ENCODE results near the gene RPN2. TPM values are rescaled to one million over a fixed set of nuclear protein-coding genes. Genes with fewer than 3 reads are reported as not detected.

Gene RPN2
- total and polyA plus RNA-seq, 2 donors (not counting 3 experiments of a cell fraction or from before 2014, with no cell fraction given) = 283 to 530 TPM

GRCh38 chr20:37271421-37271768 lies 92.3 kb downstream of the RPN2 start:
- BruUV-seq (replicated peaks) = no TSS peak
- H3K9me1 ChIP-seq (replicated peaks; ENCODE audit: control insufficient read depth, extremely low read depth, insufficient read depth, low read length) = no peaks in the 10 kb centered on the region
- no peaks in the 10 kb centered on the region for H3K36me3 ChIP-seq (ENCODE audit: control insufficient read depth in 2 of 2, extremely low read depth in 1 of 2, insufficient read depth in 2 of 2, low read length in 2 of 2)
- no peak overlapping the region for H2AFZ ChIP-seq (ENCODE audit: low read depth, low read length)
- H3K27me3 ChIP-seq (ENCODE audit: control insufficient read depth in 2 of 2, insufficient read depth in 2 of 2, low read length in 2 of 2) = no peaks in the 10 kb centered on the region
- no peak overlapping the region for H3K4me2 ChIP-seq (ENCODE audit: insufficient read depth, low read length)
- H3K9ac ChIP-seq (replicated peaks; ENCODE audit: extremely low read depth, insufficient read depth, low read length) = no peak overlapping the region
- H3K4me1 ChIP-seq (ENCODE audit: control insufficient read depth, extremely low read depth, insufficient read depth, low read length) = no peaks in the 10 kb centered on the region
- CTCF ChIA-PET = interaction anchor here (0.8 to 5.4 kb wide), 16 partner anchors 9 to 293 kb away, joined by 3 to 104 read pairs (median 6); partner anchors contain the start of genes BLCAP and MANBAL
- no peak overlapping the region for H3K4me3 ChIP-seq (replicated peaks in 1 of 3; ENCODE audit: insufficient read depth in 1 of 3, low read depth in 1 of 3, low read length in 3 of 3)
- H3K79me2 ChIP-seq (ENCODE audit: control insufficient read depth, insufficient read depth, low read length) = no peaks in the 10 kb centered on the region
- H3K9me3 ChIP-seq (replicated peaks; ENCODE audit: control insufficient read depth, insufficient read depth, low read length) = no peaks in the 10 kb centered on the region
- H4K20me1 ChIP-seq (replicated peaks; ENCODE audit: control insufficient read depth, extremely low read depth, insufficient read depth, low read length) = no peaks in the 10 kb centered on the region
- intact Hi-C loops (cut with micrococcal nuclease) (no loop called here), dilution Hi-C loops (cut with MboI; ENCODE audit: extremely low pct_ligation_motif_present, low sequenced_read_pairs) (loop anchor here (25.0 kb wide), 1 partner anchor 241 kb away; the partner anchor contains the start of gene NNAT)
- TF ChIP-seq JUN (IDR thresholded peaks at IDR 0.05; ENCODE audit: borderline replicate concordance, insufficient read depth, insufficient read length, low read depth) (no peak), CTCF (IDR thresholded peaks at IDR 0.05; ENCODE audit: extremely low read depth in 1 of 2, insufficient read depth in 1 of 2, low read depth in 1 of 2, low read length in 2 of 2) (no peak), EZH2 (IDR thresholded peaks at IDR 0.05; ENCODE audit: borderline replicate concordance, low read depth, low read length, severe bottlenecking) (no peak), POLR2A (IDR thresholded peaks at IDR 0.05; ENCODE audit: low read depth, low read length) (no peak), MYC (IDR thresholded peaks at IDR 0.05; ENCODE audit: low read depth, low read length) (no peak), FOS (IDR thresholded peaks at IDR 0.05; ENCODE audit: borderline replicate concordance, insufficient read depth, low read length) (no peak), MAX (IDR thresholded peaks at IDR 0.05; ENCODE audit: insufficient read depth, insufficient read length) (no peak), POLR2AphosphoS5 (IDR thresholded peaks at IDR 0.05; ENCODE audit: insufficient read depth, low read depth, low read length) (no peak), GATA2 (IDR thresholded peaks at IDR 0.05; ENCODE audit: insufficient read depth, insufficient read length, low read depth, low read length) (no peak)
- POLR2A ChIA-PET = no interaction called here
- no peak for FAIRE-seq
- no peak for DNase-seq (ENCODE audit: low read depth, low spot score)
- no peak overlapping the region for H3K27ac ChIP-seq (ENCODE audit: insufficient read depth, low read depth, low read length)
